ENCODE measurements around the gene CA11.
"Not testable (repeated sequence)": the region's sequence is repeated elsewhere in the genome, so short reads cannot be mapped to it uniquely, and the experiment has no call there.

The CA11 gene

GRCh38 chr19:48669903-48670668 is 24.1 kb upstream of the CA11 start:
- DNase-seq (ENCODE audit: low spot score): no peak

GRCh38 chr19:48668761-48669160 is 22.8 kb upstream of the CA11 start:
- DNase-seq (ENCODE audit: low spot score): no peak

- no peak for DNase-seq (ENCODE audit: low spot score)
These were observed 22.3 kb upstream of the CA11 start for GRCh38 chr19:48668332-48668731.

- DNase-seq (ENCODE audit: low spot score): no peak
These were observed 19.8 kb upstream of the CA11 start for GRCh38 chr19:48665786-48666185.

- no peak for DNase-seq (ENCODE audit: low spot score)
These were observed 18.5 kb upstream of the CA11 start for GRCh38 chr19:48664476-48664875.

GRCh38 chr19:48663667-48664066 is 17.7 kb upstream of the CA11 start:
- no peak for DNase-seq (ENCODE audit: low spot score)

- DNase-seq (ENCODE audit: low spot score): no peak
These were observed 15.7 kb upstream of the CA11 start for GRCh38 chr19:48661711-48662090.

GRCh38 chr19:48660852-48661710 is 15.1 kb upstream of the CA11 start:
- DNase-seq (ENCODE audit: low spot score): peak; percentile 82

- DNase-seq (ENCODE audit: low spot score): no peak
These were observed 13.8 kb upstream of the CA11 start for GRCh38 chr19:48659768-48660167.

- DNase-seq (ENCODE audit: low spot score): no peak
These were observed 12.5 kb upstream of the CA11 start for GRCh38 chr19:48658483-48658882.

GRCh38 chr19:48657828-48658227 is 11.8 kb upstream of the CA11 start:
- DNase-seq (ENCODE audit: low spot score): not testable (repeated sequence)

- no peak for DNase-seq (ENCODE audit: low spot score)
These were observed 11.0 kb upstream of the CA11 start for GRCh38 chr19:48656840-48657474.

- no peak for DNase-seq (ENCODE audit: low spot score)
These were observed 8.5 kb upstream of the CA11 start for GRCh38 chr19:48654299-48655059.

GRCh38 chr19:48651683-48652048 is 5.7 kb upstream of the CA11 start:
- DNase-seq (ENCODE audit: low spot score): no peak

- DNase-seq (ENCODE audit: low spot score): no peak
These were observed 5.1 kb upstream of the CA11 start for GRCh38 chr19:48650974-48651682.

GRCh38 chr19:48648134-48648533 is 2.1 kb upstream of the CA11 start:
- DNase-seq (ENCODE audit: low spot score): no peak

GRCh38 chr19:48646722-48647216 is 782 bp upstream of the CA11 start:
- no peak for DNase-seq (ENCODE audit: low spot score)

GRCh38 chr19:48645620-48646000 is 377 bp downstream of the CA11 start:
- DNase-seq (ENCODE audit: low spot score): no peak

- peak; percentile 80 for DNase-seq (ENCODE audit: low spot score)
These were observed 958 bp downstream of the CA11 start for GRCh38 chr19:48644839-48645619.

GRCh38 chr19:48644355-48644754 is 1.6 kb downstream of the CA11 start:
- no peak for DNase-seq (ENCODE audit: low spot score)

GRCh38 chr19:48642862-48643261 is 3.1 kb downstream of the CA11 start:
- DNase-seq (ENCODE audit: low spot score): no peak
